GM23248 (cell line): ENCODE measurements around the gene DOCK10. TPM values are rescaled to one million over a fixed set of nuclear protein-coding genes. Genes with fewer than 3 reads are reported as not detected.

Experiments used
- DNase-seq: peaks from one replicate; pipeline ENCODE4 v3.0.0-alpha.2; 2015
- H2AFZ ChIP-seq: fragments of 200-600 bp; sonication (generic); 2 replicates; pipeline ENCODE4 v1.6.1; 2016; ENCODE audit warnings: antibody characterized with exemption
- H3F3A ChIP-seq: fragments of 200-600 bp; sonication (generic); 2 replicates; pipeline ENCODE4 v1.6.1; 2016; ENCODE audit warnings: mild to moderate bottlenecking, antibody characterized with exemption, mixed run types; ENCODE audit not compliant: insufficient read depth
- H3K27ac ChIP-seq: fragments of 200-600 bp; sonication (generic); 2 replicates; pipeline ENCODE4 v1.5.1; 2016; ENCODE audit warnings: mild to moderate bottlenecking
- H3K27me3 ChIP-seq: fragments of 200-600 bp; sonication (generic); replicated peaks from 2 replicates; pipeline ENCODE4 v1.6.1; 2016; ENCODE audit warnings: mild to moderate bottlenecking; ENCODE audit not compliant: insufficient read depth
- H3K36me3 ChIP-seq: fragments of 200-600 bp; sonication (generic); 2 replicates; pipeline ENCODE4 v1.6.1; 2016; ENCODE audit warnings: low read depth, mild to moderate bottlenecking
- H3K4me1 ChIP-seq: fragments of 200-600 bp; sonication (generic); 2 replicates; pipeline ENCODE4 v1.6.1; 2016; ENCODE audit warnings: mild to moderate bottlenecking; ENCODE audit not compliant: insufficient read depth
- H3K4me2 ChIP-seq: fragments of 200-600 bp; sonication (generic); one replicate; pipeline ENCODE4 v1.6.1; 2016; ENCODE audit warnings: mild to moderate bottlenecking; ENCODE audit not compliant: unreplicated experiment
- H3K4me3 ChIP-seq: fragments of 200-600 bp; sonication (generic); 2 replicates; pipeline ENCODE4 v1.5.1; 2016; ENCODE audit warnings: mild to moderate bottlenecking
- H3K79me2 ChIP-seq: fragments of 200-600 bp; sonication (generic); 2 replicates; pipeline ENCODE4 v1.6.1; 2016; ENCODE audit warnings: mild to moderate bottlenecking; ENCODE audit not compliant: insufficient read depth
- H3K9ac ChIP-seq: fragments of 200-600 bp; sonication (generic); 2 replicates; pipeline ENCODE4 v1.6.1; 2016; ENCODE audit warnings: mild to moderate bottlenecking
- H3K9me2 ChIP-seq: fragments of 200-600 bp; sonication (generic); 2 replicates; pipeline ENCODE4 v1.6.1; 2016; ENCODE audit warnings: mixed run types, mild to moderate bottlenecking, moderate library complexity; ENCODE audit not compliant: insufficient read depth
- H3K9me3 ChIP-seq: fragments of 200-600 bp; sonication (generic); one replicate; pipeline ENCODE4 v1.6.1; 2017; ENCODE audit warnings: low read depth
- H4K20me1 ChIP-seq: fragments of 200-600 bp; sonication (generic); 2 replicates; pipeline ENCODE4 v1.6.0; 2016; ENCODE audit not compliant: insufficient read depth
- EZH2 ChIP-seq: fragments of 200-600 bp; sonication (generic); IDR thresholded peaks from 2 replicates; pipeline ENCODE4 v1.6.1; 2018; ENCODE audit warnings: antibody characterized with exemption, mild to moderate bottlenecking; ENCODE audit not compliant: insufficient read depth, poor library complexity, severe bottlenecking
- EZH2phosphoT487 ChIP-seq: fragments of 200-600 bp; sonication (generic); IDR thresholded peaks from 2 replicates; pipeline ENCODE4 v1.6.1; 2018; ENCODE audit warnings: antibody characterized with exemption, moderate library complexity, mild to moderate bottlenecking, low read depth; ENCODE audit not compliant: insufficient read depth
- WGBS, 2 experiments: methylation state at CpG; one replicate each; pipeline ENCODE4 v1.1.6; 2015 to 2017; ENCODE audit warnings: low lambda C conversion rate in 2 of 2, low coverage in 1 of 2; ENCODE audit errors: missing lambda C conversion rate in 2 of 2; 5-methylcytosine and 5-hydroxymethylcytosine counted together
- in situ Hi-C: fragments of 300-500 bp; cut with MboI; formaldehyde crosslinking; loops from 2 replicates; pipeline ENCODE4 v1.15.0; 2020
- polyA plus RNA-seq: library from polyadenylated mRNA; unstranded; fragments of >200 nt; fragmentation: Nextera tagmentation; extraction: Ambion mirVana; gene quantifications from 2 replicates; pipeline ENCODE4 v1.2.1, GENCODE V29; 2016
- total RNA-seq: library from RNA; depleted of rRNA; stranded (reverse); fragments of >200 nt; shearing (Covaris generic); gene quantifications from 2 replicates; pipeline ENCODE4 v1.2.3, GENCODE V29; 2014

Gene DOCK10
- total and polyA plus RNA-seq, 2 experiments from 2014 or later: 8.5 to 19.2 TPM

- no peaks in the 10 kb centered on the region for H4K20me1 ChIP-seq
- H3K9me2 ChIP-seq: no peaks in the 10 kb centered on the region
- DNase-seq: no peak
- H3K27me3 ChIP-seq: no peaks in the 10 kb centered on the region
- 87 to 94% methylated on average over 7 of the region's 7 CpGs for WGBS, 2 experiments
- H3K9ac ChIP-seq: no peak overlapping the region
- H3K4me1 ChIP-seq: peaks cover 20% of the 10 kb centered on the region
- H3K36me3 ChIP-seq: peaks cover 4% of the 10 kb centered on the region; the same call in 1 of the 2 replicates
- in situ Hi-C loops: no loop called here
- peak overlapping the region; percentile 88; the same call in 1 of the 2 replicates for H3K27ac ChIP-seq
- H3F3A ChIP-seq: peaks cover 51% of the 10 kb centered on the region
- H3K9me3 ChIP-seq: no peaks in the 10 kb centered on the region
- no peak for TF ChIP-seq EZH2phosphoT487
- TF ChIP-seq EZH2: no peak
- no peak overlapping the region for H3K4me2 ChIP-seq
- peaks cover 63% of the 10 kb centered on the region for H3K79me2 ChIP-seq
- no peak overlapping the region for H2AFZ ChIP-seq
- H3K4me3 ChIP-seq: no peak overlapping the region
Measured at GRCh38 chr2:224927646-224928173, 114.6 kb downstream of the DOCK10 start.

GRCh38 chr2:224927011-224927410 is 115.3 kb downstream of the DOCK10 start:
- H3K36me3 ChIP-seq: peaks cover 4% of the 10 kb centered on the region; the same call in 1 of the 2 replicates

GRCh38 chr2:224925810-224926100 is 116.5 kb downstream of the DOCK10 start:
- H3K79me2 ChIP-seq: peaks cover 57% of the 10 kb centered on the region
- in situ Hi-C loops: no loop called here
- no peaks in the 10 kb centered on the region for H3K27me3 ChIP-seq
- no peaks in the 10 kb centered on the region for H3K9me3 ChIP-seq
- no peak overlapping the region for H2AFZ ChIP-seq
- peaks cover 4% of the 10 kb centered on the region; the same call in 1 of the 2 replicates for H3K36me3 ChIP-seq
- no peaks in the 10 kb centered on the region for H4K20me1 ChIP-seq
- no peak for TF ChIP-seq EZH2phosphoT487
- TF ChIP-seq EZH2: no peak
- H3K4me3 ChIP-seq: peak overlapping the region; percentile 6; the same call in 1 of the 2 replicates
- no peaks in the 10 kb centered on the region for H3K9me2 ChIP-seq
- H3F3A ChIP-seq: peaks cover 58% of the 10 kb centered on the region
- H3K9ac ChIP-seq: peak overlapping the region; percentile 69
- DNase-seq: peak; percentile 79
- peaks cover 20% of the 10 kb centered on the region for H3K4me1 ChIP-seq
- peak overlapping the region; percentile 88 for H3K27ac ChIP-seq
- H3K4me2 ChIP-seq: peak overlapping the region; percentile 66

More at GRCh38 chr2:224927011-224927410, 115.3 kb downstream of the DOCK10 start:
- H4K20me1 ChIP-seq: no peaks in the 10 kb centered on the region
- no peak overlapping the region for H3K4me3 ChIP-seq
- peak overlapping the region; percentile 88 for H3K27ac ChIP-seq
- H3K4me1 ChIP-seq: peaks cover 20% of the 10 kb centered on the region
- no peaks in the 10 kb centered on the region for H3K9me3 ChIP-seq
- H3F3A ChIP-seq: peaks cover 58% of the 10 kb centered on the region
- TF ChIP-seq EZH2 (no peak), EZH2phosphoT487 (no peak)
- no peak for DNase-seq
- no peaks in the 10 kb centered on the region for H3K27me3 ChIP-seq
- H2AFZ ChIP-seq: 0 out of 2 replicates have a peak overlapping the region, but pooled peaks have one; percentile 19
- 99 to 100% methylated on average over 2 of the region's 2 CpGs for WGBS, 2 experiments
- peaks cover 63% of the 10 kb centered on the region for H3K79me2 ChIP-seq
- H3K4me2 ChIP-seq: peak overlapping the region; percentile 66
- peak overlapping the region; percentile 69; the same call in 1 of the 2 replicates for H3K9ac ChIP-seq
- in situ Hi-C loops: no loop called here
- no peaks in the 10 kb centered on the region for H3K9me2 ChIP-seq

- no peak for DNase-seq
- Histone ChIP-seq H3K4me3 (no peak overlapping the region), H3K9ac (peak overlapping the region; percentile 69), H3K27me3 (no peaks in the 10 kb centered on the region), H3F3A (peaks cover 54% of the 10 kb centered on the region), H3K79me2 (peaks cover 62% of the 10 kb centered on the region), H4K20me1 (no peaks in the 10 kb centered on the region), H3K27ac (peak overlapping the region; percentile 88), H3K9me2 (no peaks in the 10 kb centered on the region), H3K4me1 (peaks cover 20% of the 10 kb centered on the region), H3K4me2 (peak overlapping the region; percentile 66), H3K36me3 (peaks cover 2% of the 10 kb centered on the region; the same call in 1 of the 2 replicates), H2AFZ (no peak overlapping the region), H3K9me3 (no peaks in the 10 kb centered on the region)
- WGBS, 2 experiments: 87 to 92% methylated on average over 3 of the region's 3 CpGs
- in situ Hi-C loops: no loop called here
- TF ChIP-seq EZH2phosphoT487 (no peak), EZH2 (no peak)
Measured at GRCh38 chr2:224925061-224925809, 117.0 kb downstream of the DOCK10 start.
